GM19463 (cell line): ENCODE results near the gene LHX8.
"Not testable (repeated sequence)": the region's sequence is repeated elsewhere in the genome, so short reads cannot be mapped to it uniquely, and the experiment has no call there.

ENCODE experiments used
- ATAC-seq: cut with Tn5 transposase; IDR thresholded peaks from one replicate; pipeline ENCODE4 v1.9.1; 2021; ENCODE audit warnings: mild to moderate bottlenecking, moderate library complexity; ENCODE audit not compliant: unreplicated experiment

The LHX8 gene

DNA sequence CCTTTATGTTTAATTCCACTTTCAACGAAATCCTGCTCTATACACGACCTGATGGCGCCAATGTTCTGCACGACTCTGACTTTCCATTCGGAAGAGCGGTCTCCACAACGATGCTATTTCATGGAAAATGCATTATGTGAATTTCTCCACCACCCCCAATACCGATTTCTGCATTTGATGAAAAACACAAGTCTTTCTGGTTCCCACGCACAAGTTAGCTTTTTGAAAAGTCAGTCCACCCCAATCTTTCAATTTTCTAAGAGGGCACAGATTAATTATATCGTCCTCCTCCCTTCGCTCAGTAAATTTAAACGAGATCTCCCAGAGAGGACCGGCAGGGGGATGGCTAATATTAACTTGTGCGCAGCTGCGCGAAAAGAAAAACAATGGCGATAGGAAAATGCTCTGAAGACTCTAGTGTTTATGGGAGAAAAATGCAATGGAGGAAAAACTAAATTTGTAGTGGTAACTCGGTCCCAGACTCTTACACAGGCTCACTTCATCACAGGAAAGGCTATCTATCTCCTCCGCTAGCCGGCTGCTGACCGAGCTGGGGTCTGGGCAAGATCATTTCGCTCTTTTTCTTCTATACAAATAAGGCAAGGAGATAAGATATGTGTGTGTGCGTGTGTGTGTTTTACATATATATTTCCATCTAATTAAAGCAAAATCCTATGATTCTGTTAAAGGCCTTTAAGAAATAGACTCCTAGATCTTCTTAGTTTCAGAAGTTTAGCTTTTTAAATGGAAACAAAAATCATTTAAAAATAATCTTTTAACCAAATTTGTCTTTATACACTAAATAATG lies 1.2 kb upstream of the LHX8 start:
- no peak for ATAC-seq

DNA sequence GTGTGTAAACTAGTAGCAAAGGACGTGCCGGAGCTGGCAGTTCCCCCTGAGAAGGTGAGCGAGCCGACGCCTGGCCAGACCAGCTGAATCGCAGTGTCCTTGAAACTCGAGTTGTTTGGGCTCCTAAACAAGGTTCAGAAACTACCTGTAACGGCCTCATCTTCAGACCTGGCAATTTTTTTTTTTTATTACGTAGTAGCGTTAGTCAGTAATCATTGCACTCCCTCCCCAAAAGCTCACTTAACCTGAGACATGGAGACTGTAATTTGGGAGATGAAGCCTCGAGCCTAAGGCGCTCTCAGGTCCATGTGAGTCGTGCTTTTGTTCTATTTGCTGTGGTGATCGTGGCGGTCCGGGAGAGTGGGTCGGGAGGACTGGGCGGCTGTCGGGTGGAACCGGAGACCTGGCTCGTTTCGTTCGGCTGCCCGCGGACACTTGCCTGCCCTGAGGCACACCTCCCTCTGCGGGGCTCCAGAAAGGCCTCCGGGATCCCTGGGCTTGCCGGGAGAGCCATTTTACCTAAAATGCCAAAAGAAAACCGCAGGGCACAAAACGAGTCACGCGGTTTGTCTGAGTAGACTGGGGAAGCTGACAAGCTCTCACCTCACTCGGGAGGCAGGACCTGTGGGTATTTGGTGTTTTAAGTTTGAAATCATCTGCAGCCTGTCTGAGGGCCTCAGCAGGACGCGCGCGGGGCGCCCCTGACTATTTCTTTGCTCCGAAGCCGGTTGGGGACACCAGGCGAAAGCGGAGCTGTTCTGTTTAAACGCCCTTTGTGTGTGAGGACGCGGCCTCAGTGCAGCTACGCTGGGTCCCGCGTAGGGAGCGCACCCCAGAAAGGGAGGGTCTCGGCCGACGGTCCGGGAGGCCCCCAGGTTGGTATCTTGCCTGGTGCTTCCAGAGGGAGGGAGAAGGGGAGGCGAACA lies 722 bp downstream of the LHX8 start:
- ATAC-seq = no peak

DNA sequence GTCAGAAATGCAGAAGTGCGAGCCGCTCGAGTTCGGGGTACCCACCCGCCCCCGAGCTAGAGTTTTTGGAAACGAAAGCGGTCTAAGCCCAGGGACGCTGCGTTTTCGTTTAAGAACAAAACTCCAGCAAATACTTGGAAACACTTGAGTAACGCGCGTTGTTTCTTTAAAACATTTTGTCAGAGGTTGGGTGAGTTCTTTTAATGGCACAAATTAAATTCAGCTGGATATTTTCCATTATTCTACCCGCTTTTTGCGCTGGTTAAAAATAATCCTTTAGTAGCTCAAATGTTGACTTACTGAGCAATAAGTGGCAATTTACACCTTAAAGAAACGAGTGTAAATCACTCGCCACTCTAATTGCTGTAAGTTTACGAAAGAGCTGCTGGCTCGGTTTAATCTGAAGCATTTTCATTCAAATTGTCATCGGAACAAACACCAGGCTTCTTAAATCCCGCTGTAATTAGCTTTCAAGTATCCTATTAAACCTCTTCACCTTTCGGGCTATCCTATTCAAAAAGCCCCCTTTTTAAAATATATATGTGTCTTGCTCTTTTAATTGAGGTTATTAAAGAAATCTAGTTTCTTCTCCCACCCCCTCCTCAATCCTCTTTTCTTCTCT lies 1.5 kb downstream of the LHX8 start:
- ATAC-seq = no peak

DNA sequence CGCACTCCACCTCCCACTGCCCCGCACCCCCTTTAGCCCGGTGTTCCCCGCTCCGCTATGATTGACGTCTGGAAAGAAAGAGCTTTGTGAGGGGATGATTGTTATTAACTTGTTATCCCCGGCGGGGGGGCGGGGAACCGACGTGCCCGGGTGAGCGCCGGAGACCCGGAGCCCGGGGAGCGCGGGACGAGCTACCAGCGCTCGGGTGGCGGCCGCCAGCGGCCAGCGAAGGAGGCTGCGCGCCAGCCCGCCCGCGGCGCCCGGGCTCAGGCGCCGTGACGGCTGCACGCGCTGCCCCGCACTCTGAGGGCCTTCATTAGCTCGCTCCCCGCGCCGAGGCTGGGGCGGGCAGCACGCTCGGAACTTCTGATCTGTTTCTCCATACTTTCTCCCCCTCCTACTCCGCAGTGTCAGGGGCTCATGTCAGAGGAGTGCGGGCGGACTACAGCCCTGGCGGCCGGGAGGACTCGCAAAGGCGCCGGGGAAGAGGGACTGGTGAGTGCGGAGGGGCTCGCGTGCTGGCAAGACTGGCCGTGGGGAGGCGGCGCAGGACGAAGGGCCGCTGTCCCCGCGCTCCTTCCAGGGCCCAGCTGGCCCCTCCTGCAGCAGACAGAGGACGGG lies 2.1 kb downstream of the LHX8 start:
- ATAC-seq = no peak

DNA sequence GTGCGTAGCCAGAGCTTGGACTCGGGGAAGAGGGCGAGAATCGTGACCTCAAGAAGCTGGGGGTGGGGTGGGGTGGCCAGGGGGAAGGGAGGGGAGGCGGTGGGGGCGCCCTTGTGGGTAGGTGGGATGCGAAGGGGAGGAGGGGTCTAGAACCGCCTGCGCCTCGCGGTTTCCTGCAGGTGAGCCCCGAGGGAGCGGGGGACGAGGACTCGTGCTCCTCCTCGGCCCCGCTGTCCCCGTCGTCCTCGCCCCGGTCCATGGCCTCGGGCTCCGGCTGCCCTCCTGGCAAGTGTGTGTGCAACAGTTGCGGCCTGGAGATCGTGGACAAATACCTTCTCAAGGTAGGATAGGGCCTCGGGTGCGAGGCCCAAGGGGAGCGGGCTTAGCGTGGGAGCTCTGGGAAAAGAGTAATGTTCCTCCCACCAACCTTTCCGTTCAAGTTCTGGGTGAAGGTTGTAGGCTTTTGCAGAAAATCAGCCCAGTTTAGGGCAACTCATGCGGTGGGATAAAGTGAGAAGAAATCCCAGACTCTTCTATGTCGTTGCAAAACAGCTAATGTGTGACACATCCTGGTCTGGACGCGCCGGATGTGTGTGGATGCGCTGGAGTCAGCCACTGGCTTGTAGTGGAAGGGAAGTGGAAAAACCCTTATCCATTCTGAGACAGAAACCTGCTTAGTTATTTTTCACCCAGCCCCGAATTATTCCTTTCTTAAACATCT lies 2.9 kb downstream of the LHX8 start:
- ATAC-seq = no peak

DNA sequence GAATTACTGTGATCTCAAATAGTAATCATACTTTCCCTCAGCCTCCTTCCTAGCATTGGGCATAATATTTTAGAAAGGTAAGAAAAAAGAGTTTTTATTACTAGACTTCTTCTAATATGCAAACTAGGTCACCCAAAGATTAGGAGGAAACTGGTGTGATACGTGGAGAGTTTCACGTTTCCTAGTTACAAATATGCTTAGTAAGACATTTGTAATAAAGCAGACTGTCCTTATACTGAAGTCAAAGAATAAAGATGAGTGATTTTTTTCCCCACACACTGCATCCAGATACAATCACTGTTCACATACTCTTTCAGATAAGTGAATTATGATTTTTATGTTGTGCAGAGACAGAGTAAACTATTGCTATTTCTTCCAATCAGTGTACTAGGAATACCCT lies 17.9 kb downstream of the LHX8 start:
- no peak for ATAC-seq

DNA sequence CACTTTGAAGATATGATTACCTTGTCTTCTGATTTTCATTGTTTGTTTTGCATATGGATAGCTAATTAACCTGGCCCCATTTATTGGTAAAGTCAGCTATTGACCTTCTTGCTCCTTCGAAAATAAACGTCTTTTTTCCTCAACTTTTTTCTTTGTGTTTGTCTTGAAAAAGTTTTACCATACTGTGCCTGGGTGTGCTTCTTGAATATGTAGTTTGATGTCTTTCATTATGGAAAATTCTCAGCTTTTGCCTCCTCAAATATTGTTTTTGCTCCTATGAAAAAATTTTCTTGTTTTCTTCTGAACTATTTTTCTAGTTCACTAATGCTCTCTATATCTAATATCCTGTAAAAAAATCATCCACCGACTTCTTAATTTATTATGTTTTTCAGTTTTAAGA lies 25.0 kb downstream of the LHX8 start:
- no peak for ATAC-seq

DNA sequence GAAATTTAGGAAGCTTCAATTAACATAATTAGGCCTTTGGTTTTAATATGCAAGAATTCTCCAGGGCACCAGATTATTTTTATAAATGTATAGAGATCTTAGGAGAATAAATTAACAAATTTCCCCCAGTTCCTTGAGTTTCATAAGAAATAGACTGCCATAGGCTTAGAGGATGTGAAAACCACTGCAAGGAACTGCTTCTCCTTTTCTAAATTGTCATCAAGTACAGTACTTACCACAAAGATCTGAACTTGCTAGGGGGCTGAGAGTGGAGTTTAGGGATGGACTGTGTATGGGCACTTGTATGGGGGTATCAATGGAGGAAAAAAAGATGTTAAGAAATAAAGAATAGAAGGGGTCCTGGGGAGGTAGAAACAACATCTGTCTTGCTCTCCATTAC lies 31.1 kb downstream of the LHX8 start:
- no peak for ATAC-seq

DNA sequence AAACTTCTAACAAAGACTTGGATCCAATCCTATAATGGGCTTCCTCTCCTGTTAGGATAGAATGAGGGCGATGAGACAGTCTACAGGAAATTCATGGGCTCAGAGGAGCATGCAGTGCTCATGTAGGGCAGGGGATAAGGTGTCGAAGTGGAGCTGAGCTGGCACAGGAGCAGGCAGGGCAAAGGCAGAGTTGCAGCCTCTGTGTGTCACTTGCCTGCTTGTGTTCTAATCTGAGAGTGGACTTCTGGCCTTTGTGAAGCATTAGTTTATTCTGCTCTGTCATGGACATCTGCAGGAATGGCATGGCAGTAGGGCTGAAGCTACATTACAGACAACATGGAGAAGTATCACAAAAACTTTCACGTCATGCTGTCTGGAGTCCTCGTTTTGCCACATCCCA lies 32.6 kb downstream of the LHX8 start:
- ATAC-seq = no peak

DNA sequence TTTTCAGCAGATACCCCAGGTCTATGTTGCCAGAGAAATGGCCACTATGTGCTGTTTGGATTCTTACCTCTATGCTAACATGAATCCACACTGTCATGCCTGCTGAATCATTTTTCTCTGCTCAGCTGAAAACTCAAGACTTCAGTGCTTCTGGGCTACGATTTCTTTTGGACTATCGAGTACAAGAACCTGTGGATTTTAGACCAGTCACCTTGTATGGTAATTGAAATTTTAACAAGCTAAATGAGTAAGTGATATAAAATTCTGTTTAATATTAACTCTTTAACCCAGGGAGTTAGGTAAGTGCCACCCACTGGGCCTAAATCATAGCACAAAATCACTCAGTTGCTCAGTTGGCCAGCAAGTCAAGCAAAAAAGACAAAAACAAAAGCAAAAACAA lies 35.8 kb downstream of the LHX8 start:
- no peak for ATAC-seq

DNA sequence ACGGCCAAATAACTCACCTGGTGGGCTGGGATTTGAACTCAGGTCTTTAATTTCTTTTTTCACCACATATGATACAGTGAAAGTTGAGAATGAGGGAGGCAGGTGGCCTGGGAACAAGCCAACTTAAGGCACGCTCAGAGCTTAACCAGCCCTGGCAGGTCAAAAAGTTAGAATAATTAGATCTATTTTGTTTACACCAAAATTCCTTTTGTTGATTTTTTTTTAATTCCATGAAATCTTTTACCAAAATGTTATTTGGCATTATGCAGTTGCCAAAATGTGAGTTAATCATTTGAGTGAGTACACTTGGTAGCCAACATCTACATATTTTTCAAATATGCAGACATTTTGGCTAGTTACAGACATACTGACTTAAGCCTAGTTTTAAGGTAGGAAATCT lies 36.8 kb downstream of the LHX8 start:
- ATAC-seq = no peak

DNA sequence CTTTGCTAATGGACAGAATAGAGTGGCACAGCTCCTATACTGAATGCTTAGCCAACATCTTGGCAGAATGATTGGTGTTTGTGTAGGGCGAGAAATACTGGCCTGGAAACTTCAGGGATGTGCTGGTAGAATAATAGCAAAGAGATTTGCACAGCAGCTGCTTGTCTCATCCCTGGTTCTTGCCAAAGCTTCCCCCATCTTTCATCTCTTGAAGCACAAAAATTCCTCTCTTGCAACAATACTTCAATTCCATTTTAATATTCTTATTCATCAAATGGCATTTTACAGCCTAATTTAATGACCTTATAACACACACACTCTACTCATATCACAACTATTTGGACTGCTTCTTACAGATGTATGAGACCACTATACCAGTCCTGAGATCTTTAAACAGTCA lies 37.7 kb downstream of the LHX8 start:
- ATAC-seq = no peak

DNA sequence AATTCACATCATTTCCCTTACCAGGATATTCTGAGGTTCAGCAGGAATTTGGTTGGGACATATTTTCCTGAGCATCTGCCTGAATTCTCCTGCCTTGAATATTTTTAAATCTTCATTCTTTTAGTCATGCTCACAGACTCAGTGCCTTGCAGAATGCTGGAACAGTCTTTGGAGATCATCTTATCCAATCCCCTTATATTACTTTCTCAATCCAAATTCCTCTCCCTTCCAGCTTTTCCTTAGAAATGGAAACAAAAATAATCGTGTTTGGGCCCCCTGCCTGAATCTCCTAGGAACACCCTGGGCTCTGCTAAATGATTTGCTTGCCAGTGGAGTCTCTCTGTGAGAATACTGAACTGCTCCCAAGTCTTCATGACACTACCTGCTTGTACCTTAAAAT lies 38.4 kb downstream of the LHX8 start:
- ATAC-seq = no peak

DNA sequence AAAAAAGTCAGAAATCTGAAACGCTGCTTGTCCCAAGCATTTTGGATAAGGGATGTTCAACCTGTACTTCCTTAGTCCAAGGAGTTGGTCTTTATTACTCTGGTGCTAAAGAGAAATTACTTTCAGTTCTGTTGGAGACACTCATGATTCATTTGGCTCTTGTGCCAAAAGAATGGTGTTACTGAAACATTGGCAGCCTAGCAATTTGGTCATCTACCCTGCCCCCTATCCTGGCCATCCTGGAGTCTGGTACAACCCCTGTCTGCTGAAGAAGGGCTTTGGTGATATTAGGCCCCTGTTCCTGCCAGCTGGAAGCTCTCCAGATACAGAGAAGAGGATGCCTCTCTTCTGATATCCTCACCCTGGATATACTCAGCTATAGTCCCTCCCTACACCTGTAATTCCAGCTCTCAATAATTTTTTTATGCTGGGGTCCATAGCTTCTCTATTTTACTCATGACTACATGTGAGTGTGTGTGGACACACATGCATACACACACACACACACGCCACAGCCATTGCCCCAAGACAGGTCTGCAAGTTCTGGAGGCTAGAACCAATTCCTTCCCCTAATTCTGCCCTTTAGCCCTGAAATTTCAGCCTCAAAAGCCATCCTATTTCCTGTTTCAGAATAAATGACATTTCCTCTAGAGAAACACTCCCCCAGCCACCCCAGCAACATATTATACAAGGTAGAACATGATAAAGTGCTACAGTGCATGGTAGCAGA lies 40.0 kb downstream of the LHX8 start:
- ATAC-seq = no peak

DNA sequence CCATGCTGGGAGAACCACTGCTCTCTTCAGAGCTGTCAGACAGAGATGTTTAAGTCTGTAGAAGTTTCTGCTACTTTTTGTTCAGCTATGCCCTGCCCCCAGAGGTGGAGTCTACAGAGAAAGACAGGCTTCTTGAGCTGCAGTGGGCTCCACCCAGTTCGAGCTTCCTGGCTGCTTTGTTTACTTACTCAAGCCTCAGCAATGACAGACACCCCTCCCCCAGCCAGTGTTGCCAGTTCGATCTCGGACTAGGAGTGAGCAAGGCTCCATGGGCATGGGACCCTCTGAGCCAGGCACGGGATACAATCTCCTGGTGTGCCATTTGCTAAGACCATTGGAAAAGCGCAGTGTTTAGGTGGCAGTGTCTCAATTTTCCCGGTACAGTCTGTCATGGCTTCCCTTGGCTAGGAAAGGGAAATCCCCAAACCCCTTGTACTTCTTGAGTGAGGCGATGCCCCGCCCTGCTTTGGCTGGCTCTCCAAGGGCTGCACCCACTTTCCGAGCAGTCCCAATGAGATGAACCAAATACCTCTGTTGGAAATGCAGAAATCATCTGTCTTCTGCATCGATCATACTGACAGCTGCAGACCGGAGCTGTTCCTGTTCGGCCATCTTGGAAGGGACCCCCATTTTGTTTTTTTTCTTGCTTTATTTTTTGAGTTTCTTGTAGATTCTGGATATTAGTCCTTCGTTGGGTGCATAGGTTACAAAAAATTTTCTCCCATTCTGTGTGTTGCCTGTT lies 47.2 kb downstream of the LHX8 start:
- not testable (repeated sequence) for ATAC-seq

DNA sequence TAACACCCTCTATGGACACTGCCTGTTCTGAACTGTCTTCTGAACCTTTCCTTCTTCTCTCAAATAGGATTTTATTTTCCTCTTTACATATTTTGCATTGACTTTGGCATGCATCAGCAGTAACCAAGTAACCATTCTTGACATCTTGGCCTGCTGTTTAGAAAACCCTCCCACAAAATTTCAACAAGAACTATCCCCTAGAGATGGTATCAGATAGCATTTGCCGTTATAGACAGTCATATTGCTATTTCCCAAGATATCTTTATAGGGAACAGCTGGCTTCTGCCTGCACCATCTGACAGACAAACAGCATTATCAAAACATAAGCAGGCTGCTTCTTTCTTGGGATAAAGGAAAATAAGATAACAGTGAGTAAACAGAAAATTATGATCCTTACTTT lies 54.7 kb downstream of the LHX8 start:
- no peak for ATAC-seq

DNA sequence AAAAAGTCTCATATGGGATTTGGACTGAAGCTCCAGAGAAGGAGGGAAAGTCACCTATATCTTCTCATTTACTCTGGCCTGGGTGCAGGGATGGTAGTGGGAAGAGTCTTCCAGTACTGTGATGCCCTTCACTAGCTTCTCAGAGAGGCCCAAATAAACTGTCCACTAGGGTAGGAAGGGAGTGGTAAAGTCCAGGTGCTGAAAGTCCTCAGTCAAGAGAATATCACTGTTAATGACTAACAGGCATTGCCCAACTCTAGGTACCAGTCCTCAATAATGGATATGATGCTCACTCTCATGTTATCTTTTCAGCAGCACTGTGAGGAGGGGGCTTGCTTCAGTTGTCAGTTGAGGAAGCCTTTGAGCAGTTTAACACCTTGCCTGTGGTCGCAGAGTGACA lies 64.0 kb downstream of the LHX8 start:
- ATAC-seq = no peak

DNA sequence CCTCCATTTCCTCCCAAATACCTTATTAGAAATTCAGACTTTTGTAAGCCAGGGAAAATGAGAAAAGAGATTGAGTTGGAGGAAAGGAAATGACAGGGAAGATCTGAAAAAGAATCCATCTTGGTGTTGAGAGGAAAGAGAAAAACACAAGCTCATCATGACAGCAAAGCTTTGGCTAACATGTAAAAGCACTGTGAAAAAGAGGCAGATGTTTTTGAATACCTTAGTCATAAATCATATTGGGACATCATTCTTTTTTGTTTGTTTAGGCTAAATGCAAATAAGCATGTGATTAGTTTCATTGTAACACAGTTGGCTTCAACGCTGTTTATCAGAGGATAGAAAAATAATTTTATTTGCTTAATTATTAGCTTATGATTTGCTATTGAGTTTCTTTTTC lies 64.6 kb downstream of the LHX8 start:
- ATAC-seq = no peak

DNA sequence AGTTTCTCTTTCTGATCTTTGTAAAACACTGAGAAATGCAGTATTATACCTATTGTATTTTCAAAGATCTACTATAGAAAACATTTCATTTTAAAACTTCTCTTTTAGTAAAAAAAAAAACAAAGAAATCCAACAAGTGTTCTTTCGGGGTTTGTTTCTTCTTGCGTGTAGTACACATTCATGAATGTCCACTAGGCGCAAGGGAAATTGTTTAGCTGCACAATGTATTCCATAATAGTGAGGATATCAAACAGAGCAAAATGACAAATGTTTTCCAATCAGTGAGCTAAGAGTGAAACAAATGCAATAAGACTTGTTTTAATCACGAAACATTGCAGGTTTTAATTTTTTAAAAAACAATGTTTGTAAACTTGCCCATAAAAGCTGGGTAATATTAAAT lies 68.6 kb downstream of the LHX8 start:
- no peak for ATAC-seq
